ENCODE data around the gene AGBL1. TPM values are rescaled to one million over a fixed set of nuclear protein-coding genes. Genes with fewer than 3 reads are reported as not detected.

AGBL1 gene
- total and polyA plus RNA-seq, 2 experiments from 2014 or later = 0.06 to 0.11 TPM

- H3K4me3 ChIP-seq = no peak overlapping the region
- no peak overlapping the region for H3K27ac ChIP-seq
- TF ChIP-seq CTCF (IDR thresholded peaks at IDR 0.05; ENCODE audit: low read depth, low read length) = no peak
- H3K9me3 ChIP-seq (ENCODE audit: low read depth) = no peaks in the 10 kb centered on the region
- no peaks in the 10 kb centered on the region for H3K36me3 ChIP-seq
- H3K4me1 ChIP-seq (ENCODE audit: low read depth) = peaks cover 6% of the 10 kb centered on the region
- DNase-seq (ENCODE audit: low read depth in 1 of 2, low spot score in 1 of 2) = no peak
- H3K27me3 ChIP-seq = no peaks in the 10 kb centered on the region
These were observed 516.1 kb downstream of the AGBL1 start for GRCh38 chr15:86595741-86596140.

DNA sequence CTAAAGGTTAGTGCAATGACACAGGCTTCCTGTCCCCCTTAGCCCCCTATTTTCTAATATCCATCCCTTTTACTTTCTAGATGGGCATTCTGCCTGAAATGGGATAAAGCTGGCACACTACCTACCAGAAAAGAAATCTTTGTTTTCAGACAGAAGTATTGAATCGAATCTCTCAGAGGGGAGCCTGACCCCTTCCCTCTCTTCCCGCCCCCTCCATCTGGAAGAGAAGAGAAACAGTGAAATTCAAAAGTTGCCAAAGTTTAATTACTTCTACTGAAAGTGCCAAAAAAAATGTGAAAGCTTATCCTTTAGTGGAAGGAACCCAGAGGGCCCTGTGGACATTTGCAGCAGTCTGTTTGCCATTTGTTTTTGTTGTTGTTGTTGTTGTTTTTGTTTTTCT is 523.8 kb downstream of the AGBL1 start:
- H3K27me3 ChIP-seq = no peaks in the 10 kb centered on the region
- H3K27ac ChIP-seq = no peak overlapping the region
- TF ChIP-seq CTCF (IDR thresholded peaks at IDR 0.05; ENCODE audit: low read depth, low read length) = no peak
- no peaks in the 10 kb centered on the region for H3K36me3 ChIP-seq
- H3K4me1 ChIP-seq (ENCODE audit: low read depth) = no peaks in the 10 kb centered on the region
- no peak overlapping the region for H3K4me3 ChIP-seq
- no peaks in the 10 kb centered on the region for H3K9me3 ChIP-seq (ENCODE audit: low read depth)
- DNase-seq (ENCODE audit: low read depth in 1 of 2, low spot score in 1 of 2) = no peak

DNA sequence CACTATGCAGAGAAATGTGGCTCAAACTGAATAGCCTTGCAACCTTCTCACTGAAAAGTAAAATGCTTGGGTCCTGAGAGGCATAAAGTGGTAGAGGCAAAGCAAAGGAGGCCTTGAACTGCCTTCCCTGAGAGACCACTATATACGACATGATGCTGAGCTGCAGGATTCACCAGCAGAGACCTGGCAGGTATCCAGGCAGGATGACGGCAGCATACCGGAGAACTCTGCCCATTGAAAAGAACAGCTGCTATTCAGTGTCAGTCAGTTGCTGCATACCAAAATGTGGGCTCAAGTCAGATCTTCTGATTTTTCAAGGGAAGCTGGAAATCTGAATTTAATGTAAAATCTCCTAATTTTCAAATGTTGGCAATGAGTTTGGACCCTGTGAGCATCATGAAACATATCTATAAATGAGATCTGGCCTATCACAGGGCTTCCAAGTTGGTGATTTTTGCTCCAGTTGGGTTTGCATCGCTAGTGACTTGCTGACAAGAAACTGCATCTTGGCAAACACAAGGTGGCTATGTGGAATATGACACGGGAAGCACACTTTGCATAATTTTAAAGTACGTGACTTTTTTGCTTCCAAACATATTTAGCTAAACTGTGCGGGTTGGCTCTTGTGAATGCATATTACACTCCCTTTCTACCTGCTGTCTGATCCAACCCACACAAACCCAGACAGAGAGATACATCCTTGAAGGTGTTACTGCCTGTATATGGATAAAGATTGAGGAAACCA is 529.0 kb downstream of the AGBL1 start:
- Histone ChIP-seq H3K4me3 (no peak overlapping the region), H3K4me1 (ENCODE audit: low read depth) (no peaks in the 10 kb centered on the region), H3K36me3 (no peaks in the 10 kb centered on the region), H3K27ac (no peak overlapping the region), H3K27me3 (no peaks in the 10 kb centered on the region), H3K9me3 (ENCODE audit: low read depth) (no peaks in the 10 kb centered on the region)
- TF ChIP-seq CTCF (IDR thresholded peaks at IDR 0.05; ENCODE audit: low read depth, low read length) = no peak
- no peak for DNase-seq (ENCODE audit: low read depth in 1 of 2, low spot score in 1 of 2)

GRCh38 chr15:86609275-86609674 is 529.6 kb downstream of the AGBL1 start:
- TF ChIP-seq CTCF (IDR thresholded peaks at IDR 0.05; ENCODE audit: low read depth, low read length) = no peak
- no peak for DNase-seq (ENCODE audit: low read depth in 1 of 2, low spot score in 1 of 2)
- no peaks in the 10 kb centered on the region for H3K36me3 ChIP-seq

DNA sequence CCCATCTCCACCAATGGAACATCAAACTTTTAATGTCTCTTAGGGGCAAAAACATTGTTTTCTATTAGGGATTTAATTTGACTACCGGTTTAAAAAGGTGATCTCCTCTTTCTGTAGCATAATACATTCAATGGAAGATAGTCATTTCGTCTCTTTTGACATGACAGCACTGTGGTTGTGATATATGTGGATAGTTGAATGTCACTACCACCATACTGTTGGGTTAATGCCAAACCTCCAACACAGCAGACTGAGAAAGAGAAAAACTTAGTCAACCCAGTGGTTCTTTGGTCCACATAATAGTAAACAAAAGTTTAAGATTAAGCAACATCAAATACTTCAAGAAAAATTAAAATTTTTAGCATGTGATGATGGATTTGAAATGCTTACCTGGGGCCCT is 530.4 kb downstream of the AGBL1 start:
- no peaks in the 10 kb centered on the region for H3K27me3 ChIP-seq
- no peak overlapping the region for H3K27ac ChIP-seq
- H3K36me3 ChIP-seq = no peaks in the 10 kb centered on the region
- DNase-seq (ENCODE audit: low read depth in 1 of 2, low spot score in 1 of 2) = no peak
- H3K4me1 ChIP-seq (ENCODE audit: low read depth) = no peaks in the 10 kb centered on the region
- H3K9me3 ChIP-seq (ENCODE audit: low read depth) = no peaks in the 10 kb centered on the region
- no peak overlapping the region for H3K4me3 ChIP-seq
- TF ChIP-seq CTCF (IDR thresholded peaks at IDR 0.05; ENCODE audit: low read depth, low read length) = no peak

More at GRCh38 chr15:86609275-86609674, 529.6 kb downstream of the AGBL1 start:
- no peaks in the 10 kb centered on the region for H3K9me3 ChIP-seq (ENCODE audit: low read depth)
- H3K4me3 ChIP-seq = no peak overlapping the region
- H3K27me3 ChIP-seq = no peaks in the 10 kb centered on the region
- H3K4me1 ChIP-seq (ENCODE audit: low read depth) = no peaks in the 10 kb centered on the region
- no peak overlapping the region for H3K27ac ChIP-seq

Data from cardiac muscle cell (in vitro differentiated cells and primary cell).